ENCODE measurements around the gene PKP4. TPM values are rescaled to one million over a fixed set of nuclear protein-coding genes. Genes with fewer than 3 reads are reported as not detected.

PKP4 gene
- total RNA-seq, 5 donors from 2014 or later (not counting 1 experiment from before 2014, with no cell fraction given): 17.3 to 23.1 (median 20.3) TPM

DNA sequence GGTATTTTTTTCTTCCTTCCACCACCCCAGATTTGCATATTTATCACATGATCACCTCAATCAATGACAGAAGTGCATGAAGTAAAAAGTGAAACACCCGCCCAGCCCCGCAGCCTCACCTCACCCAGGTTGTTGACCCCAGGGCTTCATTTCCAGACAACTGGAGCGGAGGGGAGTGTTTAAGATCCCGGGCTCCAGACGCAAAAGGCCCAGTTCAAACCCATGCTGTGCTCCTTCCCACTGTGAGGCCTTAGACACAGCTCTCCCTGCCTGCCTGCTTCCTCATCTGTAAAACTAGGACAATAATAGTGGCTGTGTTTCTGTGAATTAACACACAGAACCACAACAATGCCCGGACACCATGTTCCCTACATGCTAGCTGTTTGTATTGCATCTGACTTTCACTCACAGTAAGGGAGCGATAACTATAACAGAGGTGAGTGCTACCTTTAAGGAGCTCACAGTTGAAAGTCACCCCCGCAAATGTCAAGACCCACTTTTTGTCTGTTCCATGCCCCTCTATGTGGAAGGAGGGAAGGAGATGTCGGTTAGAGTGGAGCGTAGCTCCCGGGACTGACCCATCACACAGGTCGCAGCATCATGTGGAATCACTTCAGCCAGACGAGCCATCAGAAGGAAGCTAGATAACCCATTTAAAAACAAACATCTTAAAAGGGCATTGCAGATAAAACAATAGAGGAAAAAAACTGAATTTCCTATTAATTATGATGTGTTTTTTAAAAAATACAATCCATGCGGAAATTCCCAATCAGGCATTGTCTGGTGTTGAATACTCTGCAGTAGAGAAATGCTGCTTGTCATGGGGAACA lies 260.8 kb downstream of the PKP4 start:
- H3K36me3 Mint-ChIP-seq: no peaks in the 10 kb centered on the region
- 95% methylated on average over 5 of the region's 14 CpGs for WGBS (ENCODE audit: insufficient coverage)
- CTCF ChIA-PET: no interaction called here

DNA sequence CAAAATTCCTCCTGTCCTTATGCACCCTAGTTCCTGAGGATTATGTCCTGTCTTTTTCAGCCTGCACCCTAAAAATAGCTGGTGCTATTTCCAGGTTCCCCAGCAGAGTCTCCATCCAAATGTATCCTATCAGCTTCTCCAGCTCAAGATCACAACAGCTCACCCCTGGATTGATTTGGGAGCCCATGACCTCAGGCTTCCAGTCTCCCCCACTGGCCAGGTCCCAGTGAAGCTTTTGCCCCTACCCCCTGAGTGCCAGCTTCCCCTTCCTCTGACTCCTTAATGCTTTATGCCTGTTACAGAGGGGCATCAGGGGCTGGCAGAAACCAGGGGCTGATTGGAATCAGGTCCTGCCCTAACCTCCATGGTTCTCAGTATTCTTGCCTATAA lies 261.4 kb downstream of the PKP4 start:
- Mint-ChIP-seq H3K27me3 (peaks cover 8 to 13% of the 10 kb centered on the region in 2 donors), H3K36me3 (no peaks in the 10 kb centered on the region), H3K9me3 (peaks cover 6 to 9% (median 8%) of the 10 kb centered on the region in 3 donors), H3K4me3 (no peak overlapping the region), H3K4me1 (no peaks in the 10 kb centered on the region), H3K27ac (no peak overlapping the region)
- ATAC-seq (replicated peaks in 1 of 4) (no peak), DNase-seq (no peak)
- ChIA-PET CTCF (no interaction called here), POLR2A (no interaction called here)
- Histone ChIP-seq H3K9me3 (no peaks in the 10 kb centered on the region), H3K4me1 (ENCODE audit: control insufficient read depth in 1 of 2, extremely low read depth in 1 of 2, insufficient read depth in 2 of 2, low read length in 2 of 2) (no peaks in the 10 kb centered on the region), H3K27ac (ENCODE audit: low read length) (no peak overlapping the region), H3K27me3 (replicated peaks in 1 of 2; ENCODE audit: control insufficient read depth in 2 of 2, extremely low read depth in 1 of 2, insufficient read depth in 2 of 2, low read length in 1 of 2) (peaks cover 0 to 23% of the 10 kb centered on the region in 2 experiments), H3K4me3 (ENCODE audit: control insufficient read depth in 1 of 2, extremely low read depth in 1 of 2, low read length in 1 of 2) (no peak overlapping the region), H3K36me3 (ENCODE audit: control insufficient read depth in 2 of 2, extremely low read depth in 1 of 2, insufficient read depth in 1 of 2, low read length in 1 of 2) (no peaks in the 10 kb centered on the region)

More for the DNA sequence above, 260.8 kb downstream of the PKP4 start:
- H3K27me3 ChIP-seq (replicated peaks in 1 of 2; ENCODE audit: control insufficient read depth in 2 of 2, extremely low read depth in 1 of 2, insufficient read depth in 2 of 2, low read length in 1 of 2): peaks cover 0 to 17% of the 10 kb centered on the region in 2 experiments
- H3K9me3 Mint-ChIP-seq: peaks cover 6 to 13% (median 9%) of the 10 kb centered on the region in 3 donors
- H3K4me3 ChIP-seq (ENCODE audit: control insufficient read depth in 1 of 2, extremely low read depth in 1 of 2, low read length in 1 of 2): no peak overlapping the region
- H3K4me3 Mint-ChIP-seq: no peak overlapping the region
- POLR2A ChIA-PET: no interaction called here
- H3K4me1 Mint-ChIP-seq: no peaks in the 10 kb centered on the region
- H3K27ac ChIP-seq (ENCODE audit: low read length): no peak overlapping the region
- H3K4me1 ChIP-seq (ENCODE audit: control insufficient read depth in 1 of 2, extremely low read depth in 1 of 2, insufficient read depth in 2 of 2, low read length in 2 of 2): no peaks in the 10 kb centered on the region
- DNase-seq: no peak
- H3K9me3 ChIP-seq: no peaks in the 10 kb centered on the region
- H3K27ac Mint-ChIP-seq: no peak overlapping the region
- no peaks in the 10 kb centered on the region for H3K36me3 ChIP-seq (ENCODE audit: control insufficient read depth in 2 of 2, extremely low read depth in 1 of 2, insufficient read depth in 1 of 2, low read length in 1 of 2)
- H3K27me3 Mint-ChIP-seq: peaks cover 8 to 13% of the 10 kb centered on the region in 2 donors
- no peak for ATAC-seq (replicated peaks in 1 of 4)

DNA sequence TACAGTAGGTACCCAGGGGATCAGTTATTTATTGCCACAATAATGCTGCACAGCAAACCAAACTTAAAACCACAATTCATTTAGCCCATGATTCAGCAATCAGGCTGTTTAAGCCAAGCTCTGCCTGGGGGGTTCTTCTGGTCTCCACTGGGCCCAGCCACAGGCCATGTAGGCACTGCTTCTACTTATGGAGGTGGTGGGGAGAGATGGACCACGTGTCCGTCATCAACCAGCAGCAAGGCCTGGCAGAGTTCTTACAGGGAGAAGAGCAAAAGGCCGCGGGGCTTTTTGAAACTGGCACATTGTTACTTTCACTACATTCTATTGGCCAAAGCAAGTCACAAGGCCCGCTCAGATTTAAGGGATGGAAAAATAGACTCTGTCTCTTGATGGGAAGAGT lies 262.1 kb downstream of the PKP4 start:
- no peak for ATAC-seq (replicated peaks in 1 of 4)

DNA sequence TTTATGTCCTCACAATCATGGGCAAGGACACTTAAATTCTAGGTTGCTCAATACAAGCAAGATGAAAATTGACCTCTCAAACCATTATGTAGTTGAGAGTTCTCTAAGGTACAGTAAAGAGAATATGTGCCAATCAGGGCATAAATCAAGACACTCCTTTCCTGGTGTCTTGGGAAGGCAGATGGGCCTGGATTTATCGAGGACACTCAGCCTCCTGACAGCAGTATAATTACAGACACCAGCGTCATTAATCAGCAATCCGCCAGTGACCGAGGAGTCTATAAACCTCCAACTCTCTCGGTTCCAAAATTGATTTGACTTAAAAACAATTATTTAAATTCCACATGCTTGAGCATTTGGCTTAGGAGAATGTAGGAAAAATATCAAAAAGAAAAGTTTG lies 262.7 kb downstream of the PKP4 start:
- no peak for DNase-seq
- Mint-ChIP-seq H3K4me3 (no peak overlapping the region), H3K4me1 (no peaks in the 10 kb centered on the region), H3K27ac (no peak overlapping the region), H3K27me3 (peaks cover 8 to 13% of the 10 kb centered on the region in 2 donors), H3K9me3 (no peaks in the 10 kb centered on the region), H3K36me3 (no peaks in the 10 kb centered on the region)
- no CpG with 5 or more reads among the region's 5 CpGs for WGBS (ENCODE audit: insufficient coverage)
- no peaks in the 10 kb centered on the region for H3K9me3 ChIP-seq
- no peaks in the 10 kb centered on the region for H3K4me1 ChIP-seq (ENCODE audit: control insufficient read depth in 1 of 2, extremely low read depth in 1 of 2, insufficient read depth in 2 of 2, low read length in 2 of 2)
- ChIA-PET CTCF (no interaction called here), POLR2A (no interaction called here)
- peaks cover 0 to 21% of the 10 kb centered on the region in 2 experiments for H3K27me3 ChIP-seq (replicated peaks in 1 of 2; ENCODE audit: control insufficient read depth in 2 of 2, extremely low read depth in 1 of 2, insufficient read depth in 2 of 2, low read length in 1 of 2)
- no peak for ATAC-seq (replicated peaks in 1 of 4)
- H3K36me3 ChIP-seq (ENCODE audit: control insufficient read depth in 2 of 2, extremely low read depth in 1 of 2, insufficient read depth in 1 of 2, low read length in 1 of 2): no peaks in the 10 kb centered on the region
- no peak overlapping the region for H3K27ac ChIP-seq (ENCODE audit: low read length)
- no peak overlapping the region for H3K4me3 ChIP-seq (ENCODE audit: control insufficient read depth in 1 of 2, extremely low read depth in 1 of 2, low read length in 1 of 2)

More for the DNA sequence above, 262.1 kb downstream of the PKP4 start:
- Mint-ChIP-seq H3K4me1 (no peaks in the 10 kb centered on the region), H3K27ac (no peak overlapping the region), H3K4me3 (no peak overlapping the region), H3K9me3 (peaks cover 2 to 3% (median 3%) of the 10 kb centered on the region in 3 donors), H3K36me3 (no peaks in the 10 kb centered on the region), H3K27me3 (peaks cover 6 to 13% of the 10 kb centered on the region in 2 donors)
- CTCF ChIA-PET: no interaction called here
- no CpG with 5 or more reads among the region's 5 CpGs for WGBS (ENCODE audit: insufficient coverage)
- no peaks in the 10 kb centered on the region for H3K9me3 ChIP-seq
- no peaks in the 10 kb centered on the region for H3K4me1 ChIP-seq (ENCODE audit: control insufficient read depth in 1 of 2, extremely low read depth in 1 of 2, insufficient read depth in 2 of 2, low read length in 2 of 2)
- H3K27me3 ChIP-seq (replicated peaks in 1 of 2; ENCODE audit: control insufficient read depth in 2 of 2, extremely low read depth in 1 of 2, insufficient read depth in 2 of 2, low read length in 1 of 2): peaks cover 0 to 24% of the 10 kb centered on the region in 2 experiments
- POLR2A ChIA-PET: no interaction called here
- H3K4me3 ChIP-seq (ENCODE audit: control insufficient read depth in 1 of 2, extremely low read depth in 1 of 2, low read length in 1 of 2): no peak overlapping the region
- DNase-seq: no peak
- H3K27ac ChIP-seq (ENCODE audit: low read length): no peak overlapping the region
- no peaks in the 10 kb centered on the region for H3K36me3 ChIP-seq (ENCODE audit: control insufficient read depth in 2 of 2, extremely low read depth in 1 of 2, insufficient read depth in 1 of 2, low read length in 1 of 2)

DNA sequence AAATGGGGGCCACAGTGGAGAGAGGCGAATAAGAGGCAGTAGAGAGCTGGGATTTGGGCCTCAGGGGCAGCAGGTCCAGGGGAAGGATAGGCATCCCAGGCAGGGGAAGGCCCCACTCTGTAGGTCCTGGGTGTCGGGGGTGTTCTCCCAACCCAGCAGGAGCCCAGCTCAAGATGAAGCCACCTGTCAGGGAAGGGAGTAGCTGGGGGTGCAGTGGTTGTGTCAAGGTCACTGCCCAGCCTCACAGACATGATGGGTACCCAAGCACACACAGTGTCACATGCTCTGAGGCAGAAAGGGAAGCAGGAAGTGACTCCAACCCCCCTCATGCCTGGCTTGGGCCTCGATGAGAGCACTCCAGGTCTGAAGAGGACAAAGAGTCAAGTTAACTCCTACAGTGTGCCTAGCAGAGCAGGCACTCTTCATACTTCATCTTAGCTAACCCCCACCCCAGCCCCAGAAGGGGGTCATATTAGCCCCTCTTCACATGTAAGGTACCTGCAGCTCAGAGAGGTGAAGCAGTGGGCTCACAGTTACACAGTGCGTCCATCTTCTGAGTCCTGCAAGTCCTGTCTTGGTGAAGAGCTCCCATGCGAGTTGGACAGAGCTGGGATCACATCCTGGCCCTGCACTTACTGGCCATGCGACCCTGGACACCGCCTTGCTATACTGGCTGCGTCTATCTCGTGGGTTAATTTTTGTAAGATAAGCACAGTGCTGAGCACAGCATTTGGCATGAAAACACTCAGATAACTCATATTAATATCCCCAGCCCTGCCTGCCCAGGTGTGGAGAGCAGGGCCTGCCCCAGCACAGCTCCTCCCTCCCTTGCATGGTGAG lies 265.7 kb downstream of the PKP4 start:
- Histone ChIP-seq H3K9me3 (no peaks in the 10 kb centered on the region), H3K36me3 (ENCODE audit: control insufficient read depth in 2 of 2, extremely low read depth in 1 of 2, insufficient read depth in 1 of 2, low read length in 1 of 2) (no peaks in the 10 kb centered on the region), H3K4me1 (ENCODE audit: control insufficient read depth in 1 of 2, extremely low read depth in 1 of 2, insufficient read depth in 2 of 2, low read length in 2 of 2) (no peaks in the 10 kb centered on the region), H3K4me3 (ENCODE audit: control insufficient read depth in 1 of 2, extremely low read depth in 1 of 2, low read length in 1 of 2) (no peak overlapping the region), H3K27ac (ENCODE audit: low read length) (no peak overlapping the region), H3K27me3 (replicated peaks in 1 of 2; ENCODE audit: control insufficient read depth in 2 of 2, extremely low read depth in 1 of 2, insufficient read depth in 2 of 2, low read length in 1 of 2) (peaks cover 0 to 18% of the 10 kb centered on the region in 2 experiments)
- Mint-ChIP-seq H3K4me3 (no peak overlapping the region), H3K27me3 (peaks cover 5 to 8% of the 10 kb centered on the region in 2 donors), H3K4me1 (no peaks in the 10 kb centered on the region), H3K27ac (no peak overlapping the region), H3K9me3 (no peaks in the 10 kb centered on the region), H3K36me3 (no peaks in the 10 kb centered on the region)
- ChIA-PET POLR2A (no interaction called here), CTCF (no interaction called here)
- DNase-seq: no peak
- no peak for ATAC-seq (replicated peaks in 1 of 4)
- 72% methylated on average over 6 of the region's 9 CpGs for WGBS (ENCODE audit: insufficient coverage)

GRCh38 chr2:158723181-158723838 lies 266.6 kb downstream of the PKP4 start:
- DNase-seq (no peak), ATAC-seq (replicated peaks in 1 of 4) (no peak)
- no peak overlapping the region for H3K4me3 Mint-ChIP-seq
- WGBS (ENCODE audit: insufficient coverage): 85% methylated on average over 4 of the region's 8 CpGs
- ChIA-PET CTCF (interaction anchor here in 1 of 2 donors (1.0 kb wide), 1 partner anchor 30 kb away, joined by 3 read pairs; no protein-coding TSS in a partner anchor), POLR2A (no interaction called here)
- peaks cover 0 to 20% of the 10 kb centered on the region in 2 experiments for H3K27me3 ChIP-seq (replicated peaks in 1 of 2; ENCODE audit: control insufficient read depth in 2 of 2, extremely low read depth in 1 of 2, insufficient read depth in 2 of 2, low read length in 1 of 2)
- H3K9me3 Mint-ChIP-seq: no peaks in the 10 kb centered on the region
- no peak overlapping the region for H3K27ac Mint-ChIP-seq
- H3K4me1 ChIP-seq (ENCODE audit: control insufficient read depth in 1 of 2, extremely low read depth in 1 of 2, insufficient read depth in 2 of 2, low read length in 2 of 2): no peaks in the 10 kb centered on the region
- H3K9me3 ChIP-seq: no peaks in the 10 kb centered on the region
- no peak overlapping the region for H3K27ac ChIP-seq (ENCODE audit: low read length)
- no peaks in the 10 kb centered on the region for H3K36me3 ChIP-seq (ENCODE audit: control insufficient read depth in 2 of 2, extremely low read depth in 1 of 2, insufficient read depth in 1 of 2, low read length in 1 of 2)
- no peak overlapping the region for H3K4me3 ChIP-seq (ENCODE audit: control insufficient read depth in 1 of 2, extremely low read depth in 1 of 2, low read length in 1 of 2)
- no peaks in the 10 kb centered on the region for H3K4me1 Mint-ChIP-seq
- no peaks in the 10 kb centered on the region for H3K36me3 Mint-ChIP-seq
- peaks cover 3 to 5% of the 10 kb centered on the region in 2 donors for H3K27me3 Mint-ChIP-seq

Measured in T-cell (primary cell).